B cell (primary cell): Measurements from ENCODE around the gene PIAS2. TPM values are rescaled to one million over a fixed set of nuclear protein-coding genes. Genes with fewer than 3 reads are reported as not detected.
A peak's percentile ranks its signal among the peaks of the same experiment; 100 is the strongest.

ENCODE experiments used
- ATAC-seq: fragments of 200-7000 bp; cut with Tn5 transposase; one replicate; pipeline ENCODE4 v1.10.0; 2021; ENCODE audit warnings: low read depth, mild to moderate bottlenecking, moderate number of reproducible peaks, moderate library complexity
- CTCF ChIA-PET: fragments of 350-600 bp; sonication (Branson Sonifier 250); formaldehyde crosslinking; loops from one replicate; lab custom pipeline; 2021; ENCODE audit warnings: antibody characterized with exemption, inconsistent platforms; lab: Charles Lee
- POLR2A ChIA-PET: fragments of 350-600 bp; sonication (Branson Sonifier 250); formaldehyde crosslinking; loops from one replicate; lab custom pipeline; 2021; ENCODE audit warnings: antibody characterized with exemption; lab: Charles Lee
- DNase-seq: peaks from one replicate; pipeline ENCODE4 v3.0.0; 2013
- H2AFZ ChIP-seq: 2 replicates; pipeline ENCODE4 v1.6.1; 2012; ENCODE audit warnings: mild to moderate bottlenecking, low read depth, low read length; ENCODE audit not compliant: insufficient read depth, poor library complexity, severe bottlenecking
- H3K27ac ChIP-seq, 2 donors: 1 replicate in 1 of 2; 2 replicates in 1 of 2; pipeline ENCODE4 v1.5.1; 2012 to 2013; ENCODE audit warnings: low read length in 2 of 2, mild to moderate bottlenecking in 2 of 2, moderate library complexity in 1 of 2
- H3K27me3 ChIP-seq, 4 experiments: fragments of 200-600 bp in 1 of 4; sonication (generic) in 1 of 4; replicated peaks in 1 of 4; 1 replicate in 2 of 4; 2 replicates in 2 of 4; pipeline versions ENCODE4 v1.6.1 to v1.7.0; 2013 to 2016; ENCODE audit warnings: low read length in 3 of 4, mild to moderate bottlenecking in 2 of 4, mixed read lengths in 1 of 4, moderate library complexity in 1 of 4; ENCODE audit not compliant: insufficient read depth in 4 of 4, control insufficient read depth in 3 of 4; ENCODE audit errors: control extremely low read depth in 1 of 4
- H3K36me3 ChIP-seq, 2 experiments: replicated peaks in 1 of 2; 1 replicate in 1 of 2; 2 replicates in 1 of 2; pipeline versions ENCODE4 v1.6.1 to v1.7.1; 2013; ENCODE audit warnings: low read length in 1 of 2; ENCODE audit not compliant: insufficient read depth in 2 of 2, control insufficient read depth in 1 of 2; ENCODE audit errors: control extremely low read depth in 1 of 2, extremely low read depth in 1 of 2
- H3K4me1 ChIP-seq, 2 donors: fragments of 200-600 bp in 1 of 2; sonication (generic) in 1 of 2; 1 replicate in 1 of 2; 2 replicates in 1 of 2; pipeline versions ENCODE4 v1.5.1 to v1.6.1; 2013 to 2017; ENCODE audit warnings: low read length in 2 of 2; ENCODE audit not compliant: control insufficient read depth in 2 of 2, insufficient read depth in 2 of 2
- H3K4me2 ChIP-seq: replicated peaks from 2 replicates; pipeline ENCODE3; 2012; ENCODE audit warnings: mild to moderate bottlenecking, low read depth, low read length; ENCODE audit not compliant: poor library complexity, severe bottlenecking
- H3K4me3 ChIP-seq, 5 experiments: fragments of 200-600 bp in 1 of 5; sonication (generic) in 1 of 5; 1 replicate in 3 of 5; 2 replicates in 2 of 5; pipeline versions ENCODE4 v1.5.1 to v1.7.0; 2011 to 2016; ENCODE audit warnings: low read length in 4 of 5, mild to moderate bottlenecking in 4 of 5, low read depth in 2 of 5, control low read depth in 1 of 5, moderate library complexity in 1 of 5; ENCODE audit not compliant: insufficient read depth in 1 of 5; ENCODE audit errors: control extremely low read depth in 1 of 5, extremely low read depth in 1 of 5
- H3K79me2 ChIP-seq: fragments of 200-600 bp; sonication (generic); one replicate; pipeline ENCODE4 v1.6.0; 2016; ENCODE audit warnings: low read length; ENCODE audit not compliant: control insufficient read depth, insufficient read depth
- H3K9ac ChIP-seq: fragments of 200-600 bp; sonication (generic); 2 replicates; pipeline ENCODE4 v1.6.1; 2017; ENCODE audit warnings: mild to moderate bottlenecking, low read length, moderate library complexity
- H3K9me3 ChIP-seq, 3 donors: one replicate each; pipeline versions ENCODE4 v1.6.1 to v1.7.1; 2013; ENCODE audit warnings: low read length in 2 of 3; ENCODE audit not compliant: control insufficient read depth in 2 of 3, insufficient read depth in 1 of 3; ENCODE audit errors: control extremely low read depth in 1 of 3
- H4K20me1 ChIP-seq: 2 replicates; pipeline ENCODE4 v1.6.0; 2012; ENCODE audit warnings: mild to moderate bottlenecking, low read length; ENCODE audit not compliant: insufficient read depth, control insufficient read depth, poor library complexity, severe bottlenecking
- H3K27ac Mint-ChIP-seq: one replicate; pipeline ENCODE4 v1.8.0; 2021; ENCODE audit warnings: mixed read lengths
- H3K27me3 Mint-ChIP-seq: one replicate; pipeline ENCODE4 v1.8.0; 2021; ENCODE audit warnings: mixed read lengths
- H3K4me1 Mint-ChIP-seq: one replicate; pipeline ENCODE4 v1.8.0; 2021; ENCODE audit warnings: mixed read lengths
- H3K4me3 Mint-ChIP-seq: one replicate; pipeline ENCODE4 v1.8.0; 2021; ENCODE audit warnings: mixed read lengths
- H3K9me3 Mint-ChIP-seq: one replicate; pipeline ENCODE4 v1.8.0; 2022; ENCODE audit warnings: mixed read lengths; ENCODE audit not compliant: insufficient read depth
- EZH2 ChIP-seq: IDR thresholded peaks from 2 replicates; pipeline ENCODE4 v1.6.1; 2012; ENCODE audit warnings: borderline replicate concordance, low read depth, mild to moderate bottlenecking, moderate library complexity, low read length; ENCODE audit not compliant: insufficient read depth, poor library complexity, severe bottlenecking
- WGBS: methylation state at CpG from one replicate; pipeline ENCODE4 v1.1.5; 2013; ENCODE audit warnings: missing lambda C conversion rate; ENCODE audit not compliant: insufficient coverage; 5-methylcytosine and 5-hydroxymethylcytosine counted together
- intact Hi-C: fragments of 100-400 bp; cut with micrococcal nuclease; formaldehyde crosslinking; loops from one replicate; pipeline ENCODE4 v1.10.0; 2022
- polyA plus RNA-seq: library from polyadenylated mRNA; depleted of rRNA; stranded (reverse); fragments of >200 nt; gene quantifications from 2 replicates; pipeline ENCODE4 v1.2.3, GENCODE V29; 2012
- total RNA-seq, 2 donors: library from RNA; stranded (reverse); fragments of 120-200 nt in 1 of 2; gene quantifications; 1 replicate in 1 of 2; 2 replicates in 1 of 2; pipeline versions ENCODE4 v1.2.3 to v1.2.4, GENCODE V29; 2013 to 2022
- TF ChIP-seq, protein P1 (sequence below): fragments of 200-600 bp; IDR thresholded peaks from one replicate; pipeline ENCODE4 v1.8.0; 2022; ENCODE audit warnings: antibody characterized with exemption, mild to moderate bottlenecking

PIAS2 gene
- total and polyA plus RNA-seq, 2 donors (not counting 1 experiment from before 2014, with no cell fraction given), result 7.3 to 51.1 TPM

DNA sequence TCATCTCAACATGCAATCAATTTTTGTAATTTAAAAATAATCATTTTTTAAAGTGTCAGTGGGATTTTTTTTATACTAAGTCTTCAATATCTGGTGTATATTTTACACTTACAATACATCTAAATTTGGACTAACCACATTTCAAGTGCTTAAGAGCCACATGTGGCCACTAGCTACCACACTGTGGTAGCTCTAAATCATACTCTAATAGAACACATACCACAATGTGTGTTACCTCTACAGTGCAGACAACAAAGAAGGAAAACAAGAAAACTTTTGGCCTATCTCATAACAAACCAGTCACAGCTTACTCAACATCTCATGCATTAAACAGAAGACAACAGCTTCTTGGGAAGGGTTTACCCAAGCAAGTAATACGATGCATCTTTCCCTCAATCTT, 24.5 kb downstream of the PIAS2 start:
- Histone ChIP-seq H4K20me1 (no peaks in the 10 kb centered on the region), H3K79me2 (peaks cover 50% of the 10 kb centered on the region), H3K9me3 (peaks cover 3 to 13% (median 6%) of the 10 kb centered on the region in 3 donors), H3K27ac (no peak overlapping the region), H3K9ac (no peak overlapping the region), H3K4me2 (no peak overlapping the region), H2AFZ (no peak overlapping the region), H3K36me3 (peaks cover 4 to 30% of the 10 kb centered on the region in 2 experiments), H3K27me3 (no peaks in the 10 kb centered on the region), H3K4me1 (peaks cover 3 to 7% of the 10 kb centered on the region in 2 donors), H3K4me3 (no peak overlapping the region)
- DNase-seq, result no peak
- peaks cover 6% of the 10 kb centered on the region for H3K9me3 Mint-ChIP-seq
- no peak overlapping the region for H3K4me3 Mint-ChIP-seq
- peaks cover 32% of the 10 kb centered on the region for H3K4me1 Mint-ChIP-seq
- H3K27ac Mint-ChIP-seq, result no peak overlapping the region
- intact Hi-C loops, result no loop called here
- ChIA-PET POLR2A (no interaction called here), CTCF (no interaction called here)
- no peak for ATAC-seq
- no CpG with 5 or more reads among the region's 1 CpG for WGBS
- TF ChIP-seq, protein P1, sequence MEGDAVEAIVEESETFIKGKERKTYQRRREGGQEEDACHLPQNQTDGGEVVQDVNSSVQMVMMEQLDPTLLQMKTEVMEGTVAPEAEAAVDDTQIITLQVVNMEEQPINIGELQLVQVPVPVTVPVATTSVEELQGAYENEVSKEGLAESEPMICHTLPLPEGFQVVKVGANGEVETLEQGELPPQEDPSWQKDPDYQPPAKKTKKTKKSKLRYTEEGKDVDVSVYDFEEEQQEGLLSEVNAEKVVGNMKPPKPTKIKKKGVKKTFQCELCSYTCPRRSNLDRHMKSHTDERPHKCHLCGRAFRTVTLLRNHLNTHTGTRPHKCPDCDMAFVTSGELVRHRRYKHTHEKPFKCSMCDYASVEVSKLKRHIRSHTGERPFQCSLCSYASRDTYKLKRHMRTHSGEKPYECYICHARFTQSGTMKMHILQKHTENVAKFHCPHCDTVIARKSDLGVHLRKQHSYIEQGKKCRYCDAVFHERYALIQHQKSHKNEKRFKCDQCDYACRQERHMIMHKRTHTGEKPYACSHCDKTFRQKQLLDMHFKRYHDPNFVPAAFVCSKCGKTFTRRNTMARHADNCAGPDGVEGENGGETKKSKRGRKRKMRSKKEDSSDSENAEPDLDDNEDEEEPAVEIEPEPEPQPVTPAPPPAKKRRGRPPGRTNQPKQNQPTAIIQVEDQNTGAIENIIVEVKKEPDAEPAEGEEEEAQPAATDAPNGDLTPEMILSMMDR, result no peak
- no peak for TF ChIP-seq EZH2
- no peaks in the 10 kb centered on the region for H3K27me3 Mint-ChIP-seq

DNA sequence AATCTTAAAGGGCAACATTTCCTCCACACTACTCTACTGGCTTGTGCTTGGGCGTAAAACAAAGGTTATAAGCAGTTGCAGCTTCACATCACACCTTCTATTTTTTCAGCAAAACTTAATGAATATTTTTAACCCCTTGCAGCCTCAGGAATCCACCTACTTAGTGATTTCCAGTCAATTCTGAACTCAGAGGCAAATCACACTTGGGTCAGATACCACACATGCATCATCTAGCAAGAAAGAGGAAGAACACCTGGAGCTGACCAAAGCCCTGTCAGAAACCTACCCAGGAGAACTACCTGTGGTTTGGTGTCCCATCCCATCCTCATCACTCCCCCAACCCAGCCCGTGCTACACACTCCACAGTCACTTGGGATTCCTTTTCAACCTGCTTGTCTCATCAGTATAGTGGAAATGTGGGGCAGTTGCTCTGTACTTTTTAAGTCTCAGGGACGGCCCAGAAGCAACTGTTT, 25.5 kb downstream of the PIAS2 start:
- no peaks in the 10 kb centered on the region for H3K27me3 Mint-ChIP-seq
- H3K4me1 ChIP-seq, result peaks cover 0 to 7% of the 10 kb centered on the region in 2 donors
- H3K4me1 Mint-ChIP-seq, result peaks cover 23% of the 10 kb centered on the region
- intact Hi-C loops, result no loop called here
- peaks cover 4 to 33% of the 10 kb centered on the region in 2 experiments for H3K36me3 ChIP-seq
- no peaks in the 10 kb centered on the region for H4K20me1 ChIP-seq
- H3K9me3 Mint-ChIP-seq, result peaks cover 6% of the 10 kb centered on the region
- no peak overlapping the region for H3K9ac ChIP-seq
- H3K9me3 ChIP-seq, result peaks cover 4 to 13% (median 6%) of the 10 kb centered on the region in 3 donors
- POLR2A ChIA-PET, result interaction anchor here (0.5 kb wide), 1 partner anchor 27 kb away, joined by 5 read pairs; no protein-coding TSS in a partner anchor
- H3K27me3 ChIP-seq, result no peaks in the 10 kb centered on the region
- peak; percentile 12 for DNase-seq
- TF ChIP-seq EZH2, result no peak
- TF ChIP-seq, protein P1, result no peak
- no peak overlapping the region for H3K4me3 ChIP-seq
- ATAC-seq, result no peak
- WGBS, result 70% methylated on average over 1 of the region's 3 CpGs
- no peak overlapping the region for H3K4me3 Mint-ChIP-seq
- no peak overlapping the region for H2AFZ ChIP-seq
- no peak overlapping the region for H3K27ac Mint-ChIP-seq
- peaks cover 53% of the 10 kb centered on the region for H3K79me2 ChIP-seq
- H3K27ac ChIP-seq, result no peak overlapping the region
- H3K4me2 ChIP-seq, result no peak overlapping the region
- CTCF ChIA-PET, result no interaction called here
